Astrocyte of the spinal cord (primary cell): Measurements from ENCODE around the gene AFDN.
A peak's percentile ranks its signal among the peaks of the same experiment; 100 is the strongest.

Source experiments
- DNase-seq: peaks from one replicate; pipeline ENCODE4 v3.0.0; 2011; ENCODE audit warnings: low read depth, low spot score
- H3K4me3 ChIP-seq: 2 replicates; pipeline ENCODE4 v1.5.1; 2011; ENCODE audit warnings: low read depth, mild to moderate bottlenecking, low read length, moderate library complexity
- in situ Hi-C: cut with HindIII; loops from 2 replicates; pipeline ENCODE4 v1.10.0; 2017; ENCODE audit warnings: low sequenced_read_pairs
- TF ChIP-seq, protein P1 (sequence below): IDR thresholded peaks from 2 replicates; pipeline ENCODE4 v1.5.1; 2012; ENCODE audit warnings: low read depth, mild to moderate bottlenecking, low read length, inconsistent platforms

Gene AFDN

DNA sequence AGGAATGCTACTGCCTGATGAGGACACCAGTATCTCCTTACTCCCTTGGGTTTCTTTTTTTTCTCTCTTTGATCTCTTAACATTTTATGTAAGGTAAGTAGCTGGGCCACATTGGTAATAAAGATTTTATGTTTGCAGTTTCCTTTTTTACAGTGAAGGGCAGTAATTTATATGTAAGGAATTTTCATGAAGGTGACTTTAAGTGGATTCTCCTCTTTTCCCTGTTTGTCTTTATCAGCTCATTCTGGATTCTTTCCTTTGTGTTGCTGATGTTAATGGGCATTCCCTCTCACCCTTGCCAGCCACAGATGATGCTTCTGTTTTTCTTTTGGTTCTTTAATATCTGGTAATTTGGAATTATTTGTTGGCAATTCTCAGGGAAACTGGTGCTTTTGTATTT, 34.7 kb downstream of the AFDN start:
- TF ChIP-seq, protein P1, sequence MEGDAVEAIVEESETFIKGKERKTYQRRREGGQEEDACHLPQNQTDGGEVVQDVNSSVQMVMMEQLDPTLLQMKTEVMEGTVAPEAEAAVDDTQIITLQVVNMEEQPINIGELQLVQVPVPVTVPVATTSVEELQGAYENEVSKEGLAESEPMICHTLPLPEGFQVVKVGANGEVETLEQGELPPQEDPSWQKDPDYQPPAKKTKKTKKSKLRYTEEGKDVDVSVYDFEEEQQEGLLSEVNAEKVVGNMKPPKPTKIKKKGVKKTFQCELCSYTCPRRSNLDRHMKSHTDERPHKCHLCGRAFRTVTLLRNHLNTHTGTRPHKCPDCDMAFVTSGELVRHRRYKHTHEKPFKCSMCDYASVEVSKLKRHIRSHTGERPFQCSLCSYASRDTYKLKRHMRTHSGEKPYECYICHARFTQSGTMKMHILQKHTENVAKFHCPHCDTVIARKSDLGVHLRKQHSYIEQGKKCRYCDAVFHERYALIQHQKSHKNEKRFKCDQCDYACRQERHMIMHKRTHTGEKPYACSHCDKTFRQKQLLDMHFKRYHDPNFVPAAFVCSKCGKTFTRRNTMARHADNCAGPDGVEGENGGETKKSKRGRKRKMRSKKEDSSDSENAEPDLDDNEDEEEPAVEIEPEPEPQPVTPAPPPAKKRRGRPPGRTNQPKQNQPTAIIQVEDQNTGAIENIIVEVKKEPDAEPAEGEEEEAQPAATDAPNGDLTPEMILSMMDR = no peak
- in situ Hi-C loops = no loop called here
- H3K4me3 ChIP-seq = no peak overlapping the region
- no peak for DNase-seq

DNA sequence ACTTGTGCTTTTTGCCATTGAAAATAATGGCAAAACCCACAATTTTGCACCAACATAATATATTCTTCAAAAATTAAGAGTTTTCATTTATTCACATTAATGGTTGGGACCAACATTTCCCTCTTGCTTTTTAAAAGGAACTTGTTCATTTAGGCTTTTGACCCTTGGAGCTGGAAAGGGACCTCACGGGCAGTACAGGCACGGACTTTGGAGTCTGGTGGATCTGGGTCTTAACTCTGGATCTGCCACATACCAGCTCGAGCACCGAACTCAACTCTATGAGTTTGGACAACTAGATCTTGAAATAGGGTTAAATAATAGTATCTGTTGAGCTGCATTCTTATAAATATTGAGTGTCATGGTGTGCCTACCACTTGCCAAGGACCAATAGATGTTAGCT, 37.2 kb downstream of the AFDN start:
- in situ Hi-C loops = no loop called here
- DNase-seq = no peak

DNA sequence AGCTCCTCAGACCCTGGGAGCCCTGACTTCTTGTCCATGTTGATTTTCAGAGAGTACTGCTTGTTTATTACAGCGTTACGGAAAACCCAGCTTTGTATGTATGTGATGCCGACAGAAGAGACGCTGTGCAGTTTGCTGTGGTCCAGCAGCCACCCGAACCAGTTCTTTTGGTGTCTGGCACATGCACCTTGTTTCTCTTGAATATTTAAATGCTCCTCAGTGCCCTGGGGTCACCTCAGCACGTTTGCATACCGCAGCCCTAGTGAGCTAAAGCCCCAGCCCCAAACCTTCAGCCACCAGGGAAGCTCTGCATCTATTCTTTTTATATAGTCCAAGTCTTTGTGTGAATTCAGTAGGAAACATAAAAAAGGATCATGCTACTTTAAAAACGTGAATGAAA, 39.9 kb downstream of the AFDN start:
- no peak for DNase-seq
- no peak overlapping the region for H3K4me3 ChIP-seq
- in situ Hi-C loops = no loop called here
- TF ChIP-seq, protein P1 = no peak

More for the DNA sequence above, 37.2 kb downstream of the AFDN start:
- H3K4me3 ChIP-seq = no peak overlapping the region
- TF ChIP-seq, protein P1 = no peak

DNA sequence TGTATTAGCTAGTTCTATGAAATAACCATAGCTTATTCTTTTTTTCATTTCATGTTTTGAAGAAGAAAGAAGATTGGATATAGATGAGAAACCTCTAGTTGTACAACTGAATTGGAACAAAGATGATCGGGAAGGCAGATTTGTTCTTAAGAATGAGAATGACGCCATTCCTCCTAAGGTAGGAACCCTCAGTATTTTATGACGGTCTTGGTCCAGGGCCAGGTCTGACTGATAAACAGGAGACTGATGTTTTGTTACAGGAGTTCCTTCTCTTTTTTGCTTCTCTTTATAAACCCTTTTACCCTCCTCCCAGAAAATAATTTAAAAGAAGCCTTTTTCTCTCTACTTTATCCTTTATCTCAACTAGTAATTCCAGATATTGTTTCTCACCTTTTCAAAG, 43.6 kb downstream of the AFDN start:
- in situ Hi-C loops = no loop called here
- TF ChIP-seq, protein P1 = no peak
- no peak for DNase-seq
- no peak overlapping the region for H3K4me3 ChIP-seq

DNA sequence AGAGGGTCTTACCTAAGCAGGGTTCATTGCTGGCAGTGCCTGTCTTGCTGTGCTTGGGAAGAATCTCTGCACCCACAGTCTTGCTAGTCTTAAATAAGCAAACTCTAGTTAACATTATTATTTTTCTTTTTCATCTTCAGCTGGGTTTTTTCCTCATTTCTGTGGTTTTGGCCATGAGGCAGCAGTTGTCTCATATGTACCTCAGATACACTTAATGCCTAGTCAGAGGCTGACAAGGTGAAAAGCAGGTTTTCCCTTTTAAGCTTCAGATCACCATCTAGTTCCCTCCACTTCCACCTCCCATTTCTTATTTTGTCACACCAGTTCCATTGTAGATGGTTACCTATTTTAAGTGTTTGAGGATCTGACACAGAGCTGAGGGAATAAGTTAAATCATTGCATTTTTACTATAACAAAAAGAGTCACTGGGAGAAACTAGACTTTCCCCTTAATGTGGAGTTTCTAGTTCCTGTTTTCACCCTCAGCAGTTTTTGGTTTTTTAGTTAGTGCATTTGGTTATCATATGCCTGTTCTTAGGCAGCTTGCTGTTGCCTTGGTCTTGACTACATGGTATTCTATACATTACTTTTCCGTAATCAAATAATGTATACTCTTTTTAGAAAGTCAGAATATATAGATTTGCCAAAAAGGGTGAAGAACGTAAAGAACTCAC, 46.0 kb downstream of the AFDN start:
- in situ Hi-C loops = no loop called here
- TF ChIP-seq, protein P1 = no peak
- DNase-seq = peak; percentile 56
- H3K4me3 ChIP-seq = no peak overlapping the region

DNA sequence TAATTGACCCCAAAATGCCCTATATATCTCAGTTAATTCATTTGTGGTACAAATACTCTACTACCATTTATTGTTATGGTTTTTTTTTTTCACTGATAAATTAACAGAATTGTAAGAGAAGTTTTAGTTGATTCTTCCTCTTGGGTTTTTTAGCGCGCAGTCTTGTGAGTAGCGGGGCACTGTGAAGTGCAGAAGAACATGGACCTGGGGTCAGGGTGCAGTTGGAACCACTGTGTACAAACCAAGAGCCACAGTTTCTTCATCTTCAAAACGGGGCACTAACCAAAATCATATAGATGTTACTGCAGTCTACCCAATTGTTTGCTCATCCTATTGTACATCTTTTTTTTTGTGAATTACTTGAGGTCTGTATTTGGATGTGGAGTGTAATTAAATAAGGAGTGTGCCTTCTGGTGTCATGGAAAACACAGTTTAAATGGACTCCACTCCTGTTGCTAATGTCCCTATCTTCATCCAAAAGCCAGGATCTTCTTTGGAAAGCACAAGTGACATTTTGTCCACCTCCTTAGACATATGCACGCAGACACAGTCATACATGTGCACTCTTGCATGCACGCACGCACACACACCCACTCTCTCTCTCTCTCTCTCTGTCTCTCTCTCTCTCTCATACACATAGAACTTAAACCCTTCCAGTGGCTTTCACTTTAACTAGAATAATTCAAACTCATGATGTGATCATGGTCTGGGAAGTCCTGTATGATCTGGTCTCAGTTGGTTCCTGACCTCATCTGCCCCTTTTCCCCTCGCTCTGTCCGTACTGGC, 51.5 kb downstream of the AFDN start:
- TF ChIP-seq, protein P1 = no peak
- no peak for DNase-seq
- in situ Hi-C loops = no loop called here
- H3K4me3 ChIP-seq = no peak overlapping the region
